Activated CD8-positive, alpha-beta T cell treated with anti-CD3 and anti-CD28 coated beads for 36 hours (primary cell): ENCODE data around the gene DZIP1. TPM values are rescaled to one million over a fixed set of nuclear protein-coding genes. Genes with fewer than 3 reads are reported as not detected.

Source experiments
- ATAC-seq: fragments of 200-7000 bp; cut with Tn5 transposase; one replicate; pipeline ENCODE4 v1.10.0; 2021; ENCODE audit warnings: mild to moderate bottlenecking, moderate library complexity
- CTCF ChIA-PET: fragments of 350-600 bp; sonication (Branson Sonifier 250); formaldehyde crosslinking; loops from one replicate; lab custom pipeline; 2021; ENCODE audit warnings: antibody characterized with exemption; lab: Charles Lee
- POLR2A ChIA-PET: fragments of 350-600 bp; sonication (Branson Sonifier 250); formaldehyde crosslinking; loops from one replicate; lab custom pipeline; 2021; ENCODE audit warnings: antibody characterized with exemption; lab: Charles Lee
- DNase-seq: peaks from one replicate; pipeline ENCODE4 v3.0.0-alpha.2; 2020
- H3K27ac Mint-ChIP-seq: one replicate; pipeline ENCODE4 v1.8.0; 2021; ENCODE audit warnings: mild to moderate bottlenecking, mixed read lengths
- H3K27me3 Mint-ChIP-seq: one replicate; pipeline ENCODE4 v1.8.0; 2021; ENCODE audit warnings: mixed read lengths
- H3K36me3 Mint-ChIP-seq: one replicate; pipeline ENCODE4 v1.8.0; 2021; ENCODE audit warnings: low read depth, mixed read lengths
- H3K4me1 Mint-ChIP-seq: one replicate; pipeline ENCODE4 v1.8.0; 2021; ENCODE audit warnings: low read depth, mixed read lengths
- H3K4me3 Mint-ChIP-seq: one replicate; pipeline ENCODE4 v1.8.0; 2021; ENCODE audit warnings: mild to moderate bottlenecking, moderate library complexity, mixed read lengths
- H3K9me3 Mint-ChIP-seq: one replicate; pipeline ENCODE4 v1.8.0; 2021; ENCODE audit warnings: mixed read lengths
- CTCF ChIP-seq: fragments of 200-600 bp; IDR thresholded peaks from one replicate; pipeline ENCODE4 v1.8.0; 2022; ENCODE audit warnings: antibody characterized with exemption, mild to moderate bottlenecking
- intact Hi-C: fragments of 100-400 bp; cut with micrococcal nuclease; formaldehyde crosslinking; loops from one replicate; pipeline ENCODE4 v1.10.0; 2022
- total RNA-seq, 2 experiments: library from RNA; stranded (reverse); gene quantifications; one replicate each; pipeline ENCODE4 v1.2.3, GENCODE V29; 2021

DZIP1 gene
- total RNA-seq, 2 experiments from 2014 or later = 0.54 to 0.85 TPM

GRCh38 chr13:95536632-95537241, 107.8 kb downstream of the DZIP1 start:
- H3K27me3 Mint-ChIP-seq = peaks cover 23% of the 10 kb centered on the region

GRCh38 chr13:95535243-95535642, 109.3 kb downstream of the DZIP1 start:
- H3K27ac Mint-ChIP-seq = no peak overlapping the region
- intact Hi-C loops = loop anchor here (5.0 kb wide), 2 partner anchors 127 to 297 kb away; no protein-coding TSS in a partner anchor
- H3K36me3 Mint-ChIP-seq = no peaks in the 10 kb centered on the region
- CTCF ChIA-PET = no interaction called here
- DNase-seq = peak; percentile 5
- no peak overlapping the region for H3K4me3 Mint-ChIP-seq
- peak; percentile 39 for ATAC-seq
- H3K27me3 Mint-ChIP-seq = peaks cover 21% of the 10 kb centered on the region
- POLR2A ChIA-PET = no interaction called here
- H3K9me3 Mint-ChIP-seq = no peaks in the 10 kb centered on the region
- peaks cover 3% of the 10 kb centered on the region for H3K4me1 Mint-ChIP-seq
- TF ChIP-seq CTCF = no peak

More at GRCh38 chr13:95536632-95537241, 107.8 kb downstream of the DZIP1 start:
- no peak for DNase-seq
- no peaks in the 10 kb centered on the region for H3K36me3 Mint-ChIP-seq
- CTCF ChIA-PET = interaction anchor here (0.6 to 3.1 kb wide), 19 partner anchors 10 to 297 kb away, joined by 3 to 66 read pairs (median 3); no protein-coding TSS in a partner anchor
- TF ChIP-seq CTCF = peak; percentile 43
- no peak overlapping the region for H3K27ac Mint-ChIP-seq
- H3K4me1 Mint-ChIP-seq = peaks cover 3% of the 10 kb centered on the region
- ATAC-seq = no peak
- no peaks in the 10 kb centered on the region for H3K9me3 Mint-ChIP-seq
- intact Hi-C loops = loop anchor here (5.0 kb wide), 2 partner anchors 126 to 296 kb away; no protein-coding TSS in a partner anchor
- POLR2A ChIA-PET = no interaction called here
- no peak overlapping the region for H3K4me3 Mint-ChIP-seq

GRCh38 chr13:95533545-95534160, 110.9 kb downstream of the DZIP1 start:
- H3K4me3 Mint-ChIP-seq = no peak overlapping the region
- TF ChIP-seq CTCF = no peak
- peaks cover 3% of the 10 kb centered on the region for H3K4me1 Mint-ChIP-seq
- ChIA-PET POLR2A (no interaction called here), CTCF (no interaction called here)
- H3K9me3 Mint-ChIP-seq = no peaks in the 10 kb centered on the region
- H3K36me3 Mint-ChIP-seq = no peaks in the 10 kb centered on the region
- intact Hi-C loops = no loop called here
- ATAC-seq = no peak
- no peak overlapping the region for H3K27ac Mint-ChIP-seq
- H3K27me3 Mint-ChIP-seq = peaks cover 21% of the 10 kb centered on the region
- no peak for DNase-seq

GRCh38 chr13:95530178-95530577, 114.3 kb downstream of the DZIP1 start:
- H3K27me3 Mint-ChIP-seq = peaks cover 18% of the 10 kb centered on the region
- no peak overlapping the region for H3K4me3 Mint-ChIP-seq
- peaks cover 9% of the 10 kb centered on the region for H3K9me3 Mint-ChIP-seq
- ChIA-PET POLR2A (interaction anchor here (1.4 kb wide), 1 partner anchor 11 kb away, joined by 5 read pairs; no protein-coding TSS in a partner anchor), CTCF (interaction anchor here (1.0 kb wide), 1 partner anchor 11 kb away, joined by 3 read pairs; no protein-coding TSS in a partner anchor)
- ATAC-seq (no peak), DNase-seq (no peak)
- TF ChIP-seq CTCF = no peak
- H3K4me1 Mint-ChIP-seq = peaks cover 1% of the 10 kb centered on the region
- peaks cover 3% of the 10 kb centered on the region for H3K36me3 Mint-ChIP-seq
- intact Hi-C loops = no loop called here
- H3K27ac Mint-ChIP-seq = no peak overlapping the region

Other genes with a start within 250 kb of the DZIP1 start
- not detected for gene CLDN10, start 92.0 kb downstream of the DZIP1 start, total RNA-seq
- gene DNAJC3, start 32.4 kb upstream of the DZIP1 start, total RNA-seq = 10 to 100 TPM; 15.9 to 16.8 TPM